GM12892 (cell line): ENCODE data around the gene RPL7A.

Experiments
- POLR2A ChIP-seq: IDR thresholded peaks from 2 replicates; pipeline ENCODE4 v1.6.1; 2011; ENCODE audit warnings: low read depth, low read length, control low read depth
- POLR2AphosphoS5 ChIP-seq: IDR thresholded peaks from 2 replicates; pipeline ENCODE4 v1.6.1; 2011; ENCODE audit warnings: low read depth, low read length, control low read depth

DNA sequence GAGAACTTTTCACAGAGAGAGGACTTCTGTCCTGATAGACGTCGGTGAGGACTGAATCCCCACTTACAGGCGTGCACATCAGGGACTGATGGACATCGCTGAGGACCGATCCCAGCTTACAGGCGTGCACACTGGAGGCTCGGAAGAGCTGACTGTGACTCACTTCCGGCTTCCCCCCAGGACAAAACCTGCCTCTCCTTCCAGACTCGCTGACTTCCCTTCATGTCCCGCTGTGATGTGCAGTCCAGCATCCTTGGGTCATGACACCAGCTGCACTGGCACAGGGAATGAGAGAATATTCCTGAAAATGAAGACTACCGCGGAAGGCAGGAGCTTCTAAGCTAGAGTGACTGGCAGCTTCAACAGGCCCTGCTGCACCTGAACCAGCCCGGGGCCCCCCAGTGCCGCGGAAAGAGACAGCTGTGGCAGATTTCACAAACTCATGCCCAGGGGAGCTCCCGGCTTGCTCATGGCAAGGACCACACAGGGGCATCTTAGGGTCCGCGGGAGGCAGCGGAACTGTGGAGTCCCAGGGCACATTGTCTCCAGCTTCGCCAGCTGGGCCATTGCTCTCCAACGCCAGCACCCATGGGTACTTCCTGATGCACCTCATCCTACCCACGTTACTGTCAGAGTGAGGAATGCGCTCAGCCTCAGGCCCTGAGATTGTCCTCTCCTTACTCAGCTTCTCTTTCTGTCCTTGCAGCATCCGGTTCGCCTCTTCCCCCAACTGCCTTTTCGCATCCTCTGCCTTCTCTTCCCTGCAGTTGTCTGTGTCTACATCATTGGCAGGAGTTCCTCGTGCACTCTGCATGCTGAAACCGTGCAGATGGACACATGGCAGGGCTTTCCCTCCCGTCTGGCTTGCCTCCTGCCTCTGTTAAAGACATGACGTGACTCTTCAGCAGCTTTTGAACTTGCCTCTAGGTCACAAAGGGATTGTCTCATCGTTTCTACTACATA lies 41.5 kb upstream of the RPL7A start:
- no peak for TF ChIP-seq POLR2A
- no peak for TF ChIP-seq POLR2AphosphoS5
